Brain microvascular endothelial cell (primary cell): Measurements from ENCODE around the gene MTO1.

ENCODE experiments used
- DNase-seq: peaks from one replicate; pipeline ENCODE4 v3.0.0-alpha.2; 2020
- H3K27ac ChIP-seq: fragments of 250-450 bp; sonication (Bioruptor Pico); 2 replicates; pipeline ENCODE4 v1.5.1; 2020; ENCODE audit warnings: mild to moderate bottlenecking, moderate library complexity
- H3K27me3 ChIP-seq: fragments of 250-450 bp; sonication (Bioruptor Pico); replicated peaks from 2 replicates; pipeline ENCODE4 v1.5.1; 2020; ENCODE audit warnings: mild to moderate bottlenecking
- H3K36me3 ChIP-seq: fragments of 250-450 bp; sonication (Bioruptor Pico); replicated peaks from 2 replicates; pipeline ENCODE4 v1.5.1; 2020; ENCODE audit warnings: mild to moderate bottlenecking
- H3K4me3 ChIP-seq: 2 replicates; pipeline ENCODE4 v1.5.1; 2011; ENCODE audit warnings: low read depth, mild to moderate bottlenecking, control low read depth, low read length, moderate library complexity
- in situ Hi-C: cut with HindIII; loops from 2 replicates; pipeline ENCODE4 v1.10.0; 2017; ENCODE audit warnings: low sequenced_read_pairs, low pct_ligation_motif_present
- TF ChIP-seq, protein P1 (sequence below): IDR thresholded peaks from 2 replicates; pipeline ENCODE4 v1.5.1; 2011; ENCODE audit warnings: low read depth, mild to moderate bottlenecking, moderate library complexity, low read length, control low read depth, inconsistent platforms; ENCODE audit errors: missing control alignments

MTO1 gene

DNA sequence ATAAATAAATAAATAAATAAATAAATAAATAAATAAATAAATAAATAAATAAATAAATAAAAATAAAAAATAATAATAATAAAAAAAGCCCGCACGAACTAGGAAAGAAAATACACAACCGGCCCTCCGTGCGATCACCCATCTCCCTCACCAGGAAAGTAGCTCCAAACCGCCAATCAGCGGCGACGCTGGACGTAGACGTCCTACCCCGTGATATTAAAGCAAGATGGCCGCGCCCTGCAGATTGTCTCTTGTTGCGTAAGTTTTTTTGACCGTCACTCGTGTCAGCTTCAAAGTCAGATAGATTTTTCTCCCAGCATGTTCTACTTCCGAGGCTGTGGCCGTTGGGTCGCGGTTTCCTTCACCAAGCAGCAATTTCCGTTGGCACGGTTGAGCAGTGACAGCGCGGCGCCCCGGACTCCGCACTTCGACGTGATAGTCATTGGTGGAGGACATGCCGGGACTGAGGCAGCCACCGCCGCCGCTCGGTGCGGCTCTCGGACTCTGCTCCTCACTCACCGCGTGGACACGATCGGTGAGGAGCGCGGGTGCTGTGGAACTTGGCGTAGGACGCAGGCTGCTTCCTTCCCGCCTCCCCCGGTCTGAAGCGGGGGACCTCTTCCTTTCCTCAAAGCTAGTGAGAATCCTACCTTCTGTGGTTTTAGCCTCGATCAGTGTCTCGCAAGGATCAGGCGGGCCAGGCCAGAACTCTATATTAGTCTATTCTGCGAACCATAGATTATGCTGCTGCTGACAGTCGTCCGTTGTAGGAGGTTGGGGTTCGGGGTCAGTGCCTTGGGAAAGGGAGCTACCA lies at the start of gene MTO1:
MTO1 (plus strand) TSS at position 201 of the 814 bp plus-strand sequence; CDS start at position 319, 118 bp downstream.
- DNase-seq = peak; percentile 89
- TF ChIP-seq, protein P1, sequence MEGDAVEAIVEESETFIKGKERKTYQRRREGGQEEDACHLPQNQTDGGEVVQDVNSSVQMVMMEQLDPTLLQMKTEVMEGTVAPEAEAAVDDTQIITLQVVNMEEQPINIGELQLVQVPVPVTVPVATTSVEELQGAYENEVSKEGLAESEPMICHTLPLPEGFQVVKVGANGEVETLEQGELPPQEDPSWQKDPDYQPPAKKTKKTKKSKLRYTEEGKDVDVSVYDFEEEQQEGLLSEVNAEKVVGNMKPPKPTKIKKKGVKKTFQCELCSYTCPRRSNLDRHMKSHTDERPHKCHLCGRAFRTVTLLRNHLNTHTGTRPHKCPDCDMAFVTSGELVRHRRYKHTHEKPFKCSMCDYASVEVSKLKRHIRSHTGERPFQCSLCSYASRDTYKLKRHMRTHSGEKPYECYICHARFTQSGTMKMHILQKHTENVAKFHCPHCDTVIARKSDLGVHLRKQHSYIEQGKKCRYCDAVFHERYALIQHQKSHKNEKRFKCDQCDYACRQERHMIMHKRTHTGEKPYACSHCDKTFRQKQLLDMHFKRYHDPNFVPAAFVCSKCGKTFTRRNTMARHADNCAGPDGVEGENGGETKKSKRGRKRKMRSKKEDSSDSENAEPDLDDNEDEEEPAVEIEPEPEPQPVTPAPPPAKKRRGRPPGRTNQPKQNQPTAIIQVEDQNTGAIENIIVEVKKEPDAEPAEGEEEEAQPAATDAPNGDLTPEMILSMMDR = no peak
- H3K27ac ChIP-seq = peak within 1 kb of the TSS; percentile 87
- no peaks in the 10 kb centered on the region for H3K27me3 ChIP-seq
- in situ Hi-C loops = no loop called here
- peak within 1 kb of the TSS; percentile 99 for H3K4me3 ChIP-seq
- peaks cover 4% of the 10 kb centered on the region for H3K36me3 ChIP-seq

- Histone ChIP-seq H3K4me3 (no peak overlapping the region), H3K27ac (no peak overlapping the region), H3K36me3 (no peaks in the 10 kb centered on the region), H3K27me3 (no peaks in the 10 kb centered on the region)
- in situ Hi-C loops = no loop called here
- TF ChIP-seq, protein P1 = no peak
- DNase-seq = no peak
Observed at GRCh38 chr6:73413102-73413501, 48.4 kb upstream of the MTO1 start.

- in situ Hi-C loops = no loop called here
- DNase-seq = peak; percentile 37
Observed at GRCh38 chr6:73418081-73418741, 43.3 kb upstream of the MTO1 start.

GRCh38 chr6:73421534-73421933 lies 40.0 kb upstream of the MTO1 start:
- Histone ChIP-seq H3K4me3 (no peak overlapping the region), H3K27ac (no peak overlapping the region), H3K27me3 (no peaks in the 10 kb centered on the region), H3K36me3 (no peaks in the 10 kb centered on the region)
- no peak for DNase-seq
- TF ChIP-seq, protein P1 = no peak
- in situ Hi-C loops = no loop called here

More at GRCh38 chr6:73418081-73418741, 43.3 kb upstream of the MTO1 start:
- no peak overlapping the region for H3K27ac ChIP-seq
- TF ChIP-seq, protein P1 = no peak
- no peak overlapping the region for H3K4me3 ChIP-seq
- H3K36me3 ChIP-seq = no peaks in the 10 kb centered on the region
- H3K27me3 ChIP-seq = no peaks in the 10 kb centered on the region

DNA sequence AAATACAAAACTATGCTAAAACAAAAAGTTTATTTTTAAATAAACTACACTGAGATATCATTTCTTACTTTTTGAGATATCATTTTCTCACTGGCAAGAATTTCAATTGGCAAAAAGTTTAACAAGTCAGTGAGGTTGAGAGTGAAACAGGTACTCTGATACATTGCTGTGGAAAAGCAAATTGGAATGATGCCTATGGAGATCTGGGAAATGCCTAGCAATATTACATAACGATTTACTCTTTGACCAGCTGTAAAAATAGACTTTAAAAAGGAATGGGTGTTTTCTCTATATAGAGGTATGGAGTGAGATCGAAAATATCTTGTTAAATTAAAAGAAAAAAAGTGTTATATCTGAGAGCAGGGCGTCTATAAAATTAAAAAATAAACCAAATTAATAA lies 26.3 kb upstream of the MTO1 start:
- in situ Hi-C loops = no loop called here
- Histone ChIP-seq H3K27ac (no peak overlapping the region), H3K27me3 (no peaks in the 10 kb centered on the region), H3K4me3 (no peak overlapping the region), H3K36me3 (peaks cover 2% of the 10 kb centered on the region)
- TF ChIP-seq, protein P1 = no peak
- no peak for DNase-seq
